ENCODE measurements around the gene COL4A2.

Gene COL4A2

GRCh38 chr13:110290826-110291225 lies 16.3 kb upstream of the COL4A2 start:
- no peak for DNase-seq (ENCODE audit: low read depth)

DNA sequence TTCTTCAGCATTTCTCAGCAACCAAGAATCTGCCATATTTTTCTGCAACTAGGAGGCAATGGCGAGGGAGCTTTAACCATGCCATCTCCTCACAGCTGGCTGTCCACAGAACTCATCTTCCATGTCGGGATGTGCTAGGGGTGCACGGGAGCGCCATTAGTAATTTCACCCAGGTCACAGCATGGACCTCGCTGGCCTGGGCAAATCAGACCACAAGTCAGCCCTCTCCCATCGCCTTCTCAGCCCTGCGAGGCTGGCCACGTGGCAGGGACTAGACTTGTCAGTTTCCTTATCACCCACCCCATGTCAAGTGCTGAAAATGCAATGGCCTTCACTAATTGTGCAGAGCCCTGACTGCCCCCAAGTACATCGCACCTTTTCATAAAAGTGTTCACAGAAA lies 15.8 kb upstream of the COL4A2 start:
- DNase-seq (ENCODE audit: low read depth): no peak

DNA sequence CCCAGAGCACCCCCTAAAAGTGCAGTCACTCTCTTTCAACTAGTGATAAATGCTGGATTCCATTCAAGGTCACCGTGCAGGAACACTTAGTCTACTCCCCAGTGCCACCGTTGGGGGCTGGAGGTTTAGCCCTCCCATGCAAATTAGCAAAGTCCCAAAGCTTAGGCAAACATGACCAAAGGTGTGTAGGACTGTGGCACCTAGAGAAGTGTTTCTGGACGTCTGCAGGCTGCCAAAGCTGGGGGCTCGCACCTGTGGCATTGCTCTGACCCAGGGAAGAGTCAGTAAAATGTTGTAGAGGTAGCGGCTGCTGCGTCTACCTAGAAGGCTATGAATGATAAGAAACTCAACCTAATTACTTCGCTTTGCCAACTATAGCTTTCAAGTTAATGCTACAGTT lies 14.0 kb upstream of the COL4A2 start:
- DNase-seq (ENCODE audit: low read depth): no peak

GRCh38 chr13:110293649-110294048 lies 13.4 kb upstream of the COL4A2 start:
- no peak for DNase-seq (ENCODE audit: low read depth)

DNA sequence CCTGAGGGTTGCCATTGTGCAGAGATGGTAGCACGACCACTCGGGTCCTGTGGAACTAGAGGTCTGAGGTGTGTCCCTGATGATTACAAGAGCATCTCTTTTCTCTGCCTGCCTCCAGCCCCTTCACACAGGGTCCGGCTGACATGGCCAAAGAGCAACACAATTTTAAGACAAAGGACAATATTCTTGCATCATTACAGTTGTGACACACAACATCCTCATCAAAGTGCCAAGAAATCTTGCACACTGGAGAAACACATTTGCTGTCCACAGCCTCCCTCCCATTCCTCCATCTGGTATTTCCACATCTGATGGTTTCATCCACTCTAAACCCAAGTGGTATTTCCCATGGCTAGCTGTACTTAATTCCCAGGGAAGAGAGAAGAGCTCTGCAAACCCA lies 12.9 kb upstream of the COL4A2 start:
- no peak for DNase-seq (ENCODE audit: low read depth)

DNA sequence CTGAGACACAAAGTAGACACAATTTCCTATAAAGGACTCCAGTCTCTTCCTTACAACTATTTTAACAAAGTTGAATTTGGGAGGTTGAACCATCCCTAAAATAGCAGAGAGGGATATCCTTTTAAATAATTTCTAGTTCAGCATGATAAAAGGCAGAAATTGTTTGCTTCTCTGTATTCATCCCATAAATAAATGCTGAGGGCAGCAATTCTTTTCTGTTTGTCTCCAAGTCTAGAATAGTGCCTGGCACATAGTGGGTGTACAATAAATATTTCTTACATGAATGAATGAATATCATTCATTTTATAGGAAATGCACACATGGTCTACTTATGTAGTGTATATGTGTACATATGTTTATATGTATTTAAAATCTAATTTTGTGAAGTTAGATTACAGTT lies 12.5 kb upstream of the COL4A2 start:
- DNase-seq (ENCODE audit: low read depth): no peak

- DNase-seq (ENCODE audit: low read depth): no peak
These were observed 10.1 kb upstream of the COL4A2 start for GRCh38 chr13:110297011-110297410.

DNA sequence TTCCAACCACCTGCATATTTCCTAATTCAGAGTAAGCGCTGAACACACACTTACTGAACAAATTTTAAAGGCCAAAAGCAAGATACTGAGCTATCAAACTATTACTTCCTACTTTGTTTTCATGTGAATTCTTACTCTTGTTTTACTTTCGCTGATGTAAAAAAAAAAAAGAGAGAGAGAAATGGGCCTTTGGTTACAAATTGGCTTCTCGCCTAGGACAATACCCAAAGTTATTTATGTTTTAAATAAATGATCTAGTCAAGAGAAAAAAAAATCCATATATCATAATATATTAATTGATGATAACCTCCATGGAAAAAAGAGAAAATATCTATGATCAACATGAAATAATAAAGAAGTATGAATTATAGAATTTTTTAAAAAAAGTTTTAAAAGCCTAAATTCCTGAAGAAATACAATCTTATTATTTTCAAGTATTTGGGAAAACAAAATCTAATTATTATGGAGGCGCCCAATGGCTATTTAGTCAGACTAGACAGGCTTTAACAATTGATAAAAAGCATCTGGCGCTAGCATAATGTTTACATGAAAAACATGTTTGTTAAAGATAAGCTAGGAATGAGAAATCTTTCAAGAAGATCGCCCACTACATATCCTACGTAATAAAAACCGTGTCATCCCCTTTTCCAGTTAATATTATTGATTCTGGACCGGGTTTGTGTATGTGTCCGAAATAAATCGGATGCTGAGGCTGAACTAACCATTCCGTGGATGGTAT lies 9.1 kb upstream of the COL4A2 start:
- no peak for DNase-seq (ENCODE audit: low read depth)

DNA sequence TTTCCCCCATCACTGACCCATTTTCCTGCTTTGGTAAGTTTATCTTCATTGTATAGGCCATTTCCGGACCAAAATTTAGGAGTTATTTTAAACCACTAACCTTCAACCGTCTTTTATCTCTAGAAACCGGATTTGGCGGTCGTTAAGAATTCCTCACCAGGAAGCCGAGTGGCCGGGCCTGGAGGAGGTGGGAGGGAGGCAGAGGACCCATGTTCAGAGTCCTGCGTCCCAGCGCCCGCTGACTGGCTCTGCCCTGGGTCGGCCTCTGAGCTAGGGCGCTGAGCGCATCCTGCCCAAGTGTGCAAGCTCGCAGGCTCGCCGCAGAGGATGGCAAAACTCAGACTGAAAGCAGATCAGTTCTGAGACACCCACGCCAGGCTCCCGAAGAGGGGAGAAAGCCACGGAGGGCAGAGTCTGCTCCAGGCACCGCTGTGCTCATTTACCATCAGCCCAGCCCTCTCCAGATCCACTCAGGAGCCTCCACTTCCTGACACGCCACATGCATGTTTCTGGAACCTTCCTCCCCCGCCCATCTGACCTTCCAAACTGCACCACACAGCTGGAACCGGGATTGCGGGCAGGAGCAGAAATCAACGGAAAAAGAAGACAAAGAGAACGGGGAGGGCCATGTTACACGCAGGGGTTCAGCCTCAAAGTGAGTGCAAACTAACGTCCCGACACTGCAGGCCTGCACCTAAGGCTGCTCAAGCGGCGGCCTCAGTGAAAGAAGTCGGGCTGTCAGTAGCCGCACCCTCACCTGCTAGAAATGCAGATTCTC lies 8.4 kb upstream of the COL4A2 start:
- DNase-seq (ENCODE audit: low read depth): no peak

- DNase-seq (ENCODE audit: low read depth): no peak
These were observed 7.7 kb upstream of the COL4A2 start for GRCh38 chr13:110299283-110299840.

GRCh38 chr13:110300090-110300815 lies 6.8 kb upstream of the COL4A2 start:
- no peak for DNase-seq (ENCODE audit: low read depth)

- no peak for DNase-seq (ENCODE audit: low read depth)
These were observed 6.0 kb upstream of the COL4A2 start for GRCh38 chr13:110301083-110301482.

- no peak for DNase-seq (ENCODE audit: low read depth)
These were observed 5.2 kb upstream of the COL4A2 start for GRCh38 chr13:110301606-110302553.

DNA sequence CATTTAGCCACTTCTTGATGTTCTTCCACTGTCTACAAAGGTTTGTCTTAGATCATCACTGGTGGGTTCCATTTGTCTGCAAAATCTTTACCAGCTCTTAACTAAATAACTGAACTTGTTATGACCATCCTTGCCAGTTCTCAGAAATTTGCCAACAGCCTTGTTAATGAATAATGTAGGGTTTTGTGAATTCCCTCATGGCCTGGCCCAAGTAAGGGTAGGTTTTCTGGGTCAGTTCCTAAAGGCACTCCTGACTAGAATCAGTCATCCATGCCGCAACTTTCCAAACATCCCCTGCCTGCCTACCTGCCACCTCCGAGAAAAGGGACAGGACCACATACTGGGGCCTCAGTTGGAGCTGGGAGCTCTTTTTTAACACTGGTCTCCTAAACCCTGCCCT lies 4.1 kb upstream of the COL4A2 start:
- DNase-seq (ENCODE audit: low read depth): no peak

- no peak for DNase-seq (ENCODE audit: low read depth)
These were observed 3.4 kb upstream of the COL4A2 start for GRCh38 chr13:110303644-110304043.

DNA sequence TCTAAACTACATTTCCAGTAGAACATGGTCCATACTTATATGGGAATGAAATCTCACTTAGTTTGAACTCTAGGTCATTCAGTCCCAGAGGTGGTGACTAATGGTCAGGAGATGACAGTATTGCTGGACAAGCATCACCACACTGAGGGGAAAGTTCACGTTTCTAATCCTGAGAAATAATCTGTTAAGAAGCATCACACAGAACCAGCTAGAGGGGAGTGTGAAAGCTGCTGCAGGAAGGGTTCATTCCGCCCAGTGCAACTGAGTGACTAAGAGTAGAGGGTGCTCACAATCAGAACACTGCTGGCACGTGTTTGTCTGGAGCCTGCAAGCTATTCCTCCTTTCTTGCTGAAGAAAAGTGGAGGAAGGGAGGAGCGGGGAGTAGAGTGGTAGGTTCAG lies 2.8 kb upstream of the COL4A2 start:
- DNase-seq (ENCODE audit: low read depth): no peak

GRCh38 chr13:110305001-110305400 lies 2.1 kb upstream of the COL4A2 start:
- DNase-seq (ENCODE audit: low read depth): no peak

DNA sequence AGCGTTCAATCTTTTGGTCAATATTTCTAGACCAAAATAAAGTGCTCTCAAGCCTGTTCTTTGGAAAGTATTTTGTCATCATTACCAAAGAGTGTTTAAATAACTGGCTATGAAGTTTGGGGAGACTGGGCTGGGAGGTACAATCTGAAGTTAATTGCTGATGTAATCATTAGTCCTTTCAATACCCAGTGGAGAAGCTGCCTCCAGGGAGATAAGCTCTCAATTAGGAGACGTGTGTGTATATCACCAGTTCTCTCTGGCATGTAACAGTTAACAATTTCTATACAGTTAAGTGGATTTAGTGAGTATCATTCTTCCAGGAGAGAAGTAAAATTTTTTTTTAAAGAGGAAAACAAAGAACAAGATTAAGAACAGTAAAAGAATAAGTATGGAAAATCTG lies 1.5 kb upstream of the COL4A2 start:
- no peak for DNase-seq (ENCODE audit: low read depth)

- DNase-seq (ENCODE audit: low read depth): no peak
These were observed 1.1 kb upstream of the COL4A2 start for GRCh38 chr13:110305949-110306339.

GRCh38 chr13:110306340-110306959 lies 634 bp upstream of the COL4A2 start:
- DNase-seq (ENCODE audit: low read depth): no peak

Measured in activated T-cell treated with anti-CD3 and anti-CD28 coated beads for 24 hours (primary cell).